ENCODE results near the gene GATM.
"Not testable (repeated sequence)": the region's sequence is repeated elsewhere in the genome, so short reads cannot be mapped to it uniquely, and the experiment has no call there.

Gene GATM

DNA sequence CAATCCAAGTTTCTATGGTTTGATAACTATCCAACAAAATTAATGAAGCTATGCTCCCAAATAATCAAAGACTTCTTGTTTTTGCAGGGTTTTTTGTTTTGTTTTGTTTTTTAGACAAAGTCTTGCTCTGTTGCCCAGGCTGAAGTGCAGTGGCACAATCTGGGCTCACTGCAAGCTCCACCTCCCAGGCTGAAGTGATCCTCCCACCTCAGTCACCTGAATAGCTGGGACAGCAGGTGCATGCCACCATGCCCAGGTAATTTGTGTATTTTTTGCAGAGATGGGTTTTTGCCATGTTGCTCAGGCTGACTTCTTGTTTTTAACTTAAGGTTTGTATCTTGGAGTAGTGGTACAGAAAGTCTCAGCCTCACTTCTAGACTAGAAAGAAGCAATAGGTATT is 11.0 kb upstream of the GATM start:
- DNase-seq (ENCODE audit: low read depth, low spot score): no peak

GRCh38 chr15:45387380-45388007 is 9.2 kb upstream of the GATM start:
- DNase-seq (ENCODE audit: low read depth, low spot score): no peak

- DNase-seq (ENCODE audit: low read depth, low spot score): no peak
Observed at GRCh38 chr15:45386974-45387373, 8.6 kb upstream of the GATM start.

DNA sequence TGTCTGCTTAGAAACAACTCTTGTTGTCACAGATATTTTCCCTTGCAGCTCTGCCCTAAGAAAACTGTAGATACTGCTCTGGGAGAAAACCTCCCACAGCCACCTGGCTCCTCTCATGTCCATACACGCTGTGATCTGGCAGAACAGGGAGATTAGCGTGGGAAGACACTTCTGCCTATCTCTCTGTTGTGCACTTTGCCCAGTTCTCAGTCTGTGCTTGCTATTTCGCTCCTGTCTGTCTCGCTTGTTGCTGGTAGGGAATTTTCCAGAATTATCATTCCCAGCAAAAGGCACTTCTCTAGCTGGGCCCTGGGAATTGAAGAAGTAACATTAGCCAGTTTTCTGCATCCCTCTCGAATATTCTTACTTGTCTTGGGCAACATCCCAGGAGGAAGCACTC is 8.1 kb upstream of the GATM start:
- DNase-seq (ENCODE audit: low read depth, low spot score): no peak

DNA sequence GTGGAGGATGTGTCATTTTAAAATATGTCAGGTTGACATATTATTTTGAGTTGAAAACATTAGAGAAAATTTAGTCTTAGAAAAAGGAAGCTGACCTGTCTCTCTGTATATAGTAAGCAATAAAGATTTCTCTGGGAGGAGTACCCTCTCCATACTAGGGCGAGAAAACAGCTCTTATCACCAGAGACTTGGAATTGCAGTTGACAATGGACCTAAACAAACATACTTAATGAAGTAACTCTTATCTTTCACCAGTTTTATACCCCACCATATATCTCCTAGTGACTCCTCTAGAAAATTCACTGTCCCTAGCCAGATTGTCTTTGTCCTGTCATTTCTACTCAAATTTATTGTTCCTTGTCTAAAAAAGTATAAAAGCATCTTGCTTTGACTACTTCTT is 7.2 kb upstream of the GATM start:
- no peak for DNase-seq (ENCODE audit: low read depth, low spot score)

GRCh38 chr15:45384700-45385099 is 6.4 kb upstream of the GATM start:
- DNase-seq (ENCODE audit: low read depth, low spot score): no peak

- DNase-seq (ENCODE audit: low read depth, low spot score): no peak
Observed at GRCh38 chr15:45378913-45379262, 544 bp upstream of the GATM start.

DNA sequence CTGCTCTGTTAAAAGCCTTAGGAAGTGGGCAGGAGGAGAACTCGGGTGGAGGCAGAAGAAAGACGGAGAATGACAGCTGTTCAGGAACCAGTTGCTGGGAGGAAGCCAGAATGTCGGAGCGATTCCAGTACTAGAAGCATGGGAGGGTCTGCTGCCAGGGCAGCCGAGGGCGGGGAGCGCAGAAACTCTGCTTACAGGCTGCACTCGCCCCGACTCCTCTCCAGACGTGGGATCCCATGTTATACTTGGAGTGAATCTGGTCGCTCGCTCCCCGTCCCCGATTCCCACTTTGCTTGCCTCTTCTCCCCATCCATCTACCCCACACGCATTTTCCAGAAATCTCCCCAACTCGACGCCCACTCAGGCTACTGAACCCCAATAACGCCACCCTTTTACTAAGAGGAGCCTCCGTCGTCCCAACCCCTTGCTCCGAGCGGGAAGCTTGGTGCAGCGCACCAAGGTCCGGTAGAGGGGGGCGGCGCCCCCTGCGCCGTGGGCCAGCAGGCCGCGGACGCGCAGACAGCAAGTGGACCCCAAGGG is 665 bp downstream of the GATM start:
- no peak for DNase-seq (ENCODE audit: low read depth, low spot score)

- DNase-seq (ENCODE audit: low read depth, low spot score): no peak
Observed at GRCh38 chr15:45376967-45377608, 1.3 kb downstream of the GATM start.

DNA sequence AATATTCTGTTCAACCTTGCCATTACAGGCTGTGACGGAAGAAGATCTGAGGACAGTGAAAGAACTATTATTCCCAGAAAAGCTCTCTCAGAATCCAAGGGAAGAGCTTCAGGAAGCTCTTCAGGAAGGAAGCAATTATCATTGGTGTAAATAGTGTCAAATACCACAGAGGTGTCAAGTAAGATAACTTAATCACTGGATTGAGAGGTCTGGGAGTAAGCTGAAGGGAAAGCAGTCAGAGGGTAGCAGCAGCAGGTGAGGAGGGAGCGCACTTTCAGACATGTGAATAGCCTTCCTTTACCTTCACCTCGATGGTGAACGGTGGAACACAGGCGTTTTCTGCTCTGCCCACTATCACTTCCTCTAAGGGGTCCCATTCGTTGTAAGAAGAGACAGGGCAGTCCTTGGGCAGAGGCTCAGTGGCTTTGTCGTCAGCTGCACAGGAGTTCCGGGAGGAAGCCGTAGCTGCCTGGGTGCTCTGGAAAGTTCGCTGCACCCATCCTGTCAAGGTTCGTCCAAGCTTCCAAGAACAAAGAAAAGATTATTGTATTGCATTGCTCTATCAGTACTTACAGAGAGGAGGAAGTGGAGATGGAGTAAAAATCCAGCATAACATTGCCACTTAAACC is 1.9 kb downstream of the GATM start:
- DNase-seq (ENCODE audit: low read depth, low spot score): no peak

- DNase-seq (ENCODE audit: low read depth, low spot score): no peak
Observed at GRCh38 chr15:45375836-45376235, 2.5 kb downstream of the GATM start.

DNA sequence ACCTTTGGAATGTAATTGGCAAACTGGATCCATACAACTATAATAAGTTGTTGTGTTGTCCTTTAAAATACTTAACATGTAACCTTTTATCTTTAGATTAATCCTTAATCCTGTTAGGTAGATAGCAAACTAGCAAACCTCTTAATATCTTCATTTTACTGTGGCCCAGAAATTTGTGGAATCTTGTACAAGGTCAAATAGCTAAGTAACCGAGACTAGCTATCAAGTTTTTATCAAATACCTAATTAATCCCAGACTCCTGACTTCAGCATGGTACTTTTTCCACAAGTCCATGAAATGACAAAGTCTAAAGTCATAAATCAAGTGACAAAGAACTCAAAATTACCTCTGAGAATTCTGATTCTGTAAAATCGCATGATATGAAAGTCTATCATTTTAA is 4.4 kb downstream of the GATM start:
- DNase-seq (ENCODE audit: low read depth, low spot score): no peak

- DNase-seq (ENCODE audit: low read depth, low spot score): no peak
Observed at GRCh38 chr15:45372041-45372995, 6.0 kb downstream of the GATM start.

- no peak for DNase-seq (ENCODE audit: low read depth, low spot score)
Observed at GRCh38 chr15:45371546-45371945, 6.8 kb downstream of the GATM start.

GRCh38 chr15:45370042-45370441 is 8.3 kb downstream of the GATM start:
- not testable (repeated sequence) for DNase-seq (ENCODE audit: low read depth, low spot score)

- DNase-seq (ENCODE audit: low read depth, low spot score): not testable (repeated sequence)
Observed at GRCh38 chr15:45367222-45367621, 11.1 kb downstream of the GATM start.

- no peak for DNase-seq (ENCODE audit: low read depth, low spot score)
Observed at GRCh38 chr15:45364271-45364670, 14.1 kb downstream of the GATM start.

GRCh38 chr15:45363801-45364200 is 14.5 kb downstream of the GATM start:
- no peak for DNase-seq (ENCODE audit: low read depth, low spot score)

DNA sequence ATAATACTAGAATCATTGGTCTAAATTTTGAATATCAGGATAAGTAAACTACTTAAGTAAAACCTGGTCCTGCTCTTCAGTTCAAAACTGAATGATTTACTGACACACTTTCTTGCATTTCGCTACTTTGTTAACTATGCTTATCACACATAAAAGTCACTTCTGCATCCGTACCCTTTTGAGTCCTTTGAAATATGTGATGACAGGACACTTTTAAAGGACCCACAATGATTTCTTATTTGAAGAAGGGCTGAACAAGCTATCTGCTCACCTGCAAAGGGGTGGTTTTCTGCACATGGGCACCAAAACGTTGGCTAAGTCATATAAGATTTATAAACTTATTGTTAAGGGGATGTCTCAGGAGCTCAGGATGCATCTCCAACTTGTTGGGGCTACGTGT is 15.0 kb downstream of the GATM start:
- no peak for DNase-seq (ENCODE audit: low read depth, low spot score)

- DNase-seq (ENCODE audit: low read depth, low spot score): no peak
Observed at GRCh38 chr15:45362419-45362818, 15.9 kb downstream of the GATM start.

DNA sequence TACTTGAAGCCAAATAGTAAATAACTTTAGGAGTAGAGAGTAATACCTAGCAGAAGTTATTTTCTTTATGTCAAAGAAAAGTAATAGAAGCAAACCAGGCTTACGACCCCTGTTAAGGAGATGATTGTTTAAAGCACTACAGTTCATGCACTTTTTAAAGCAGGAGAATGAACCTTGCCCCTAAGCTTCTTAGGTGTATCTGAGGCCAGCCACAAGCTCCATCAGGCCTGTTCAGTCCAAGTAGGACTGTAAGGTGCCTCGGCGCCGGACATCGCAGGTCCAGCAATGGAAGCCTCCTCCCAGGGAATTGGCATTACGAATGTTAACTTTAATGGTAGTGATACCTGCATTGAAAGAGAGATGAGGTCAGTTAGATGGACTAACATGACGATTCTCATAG is 16.5 kb downstream of the GATM start:
- DNase-seq (ENCODE audit: low read depth, low spot score): no peak

DNA sequence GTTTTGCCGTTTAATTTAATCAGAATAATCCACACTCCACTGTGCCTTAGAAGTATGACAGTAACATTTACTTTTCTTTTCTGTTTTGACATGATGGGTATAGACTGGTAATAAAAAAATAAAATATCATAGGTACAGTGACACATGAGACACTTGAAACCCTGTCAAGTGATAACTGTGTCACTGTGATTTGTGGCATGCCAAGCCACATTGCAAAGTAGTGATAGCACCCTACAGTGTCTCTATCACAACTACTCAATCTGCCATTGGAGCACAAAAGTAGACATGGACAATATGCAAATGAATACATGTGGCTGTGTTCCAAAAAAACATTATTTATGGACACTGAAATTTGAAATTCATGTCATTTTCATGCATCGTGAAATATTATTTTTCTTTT is 22.5 kb downstream of the GATM start:
- no peak for DNase-seq (ENCODE audit: low read depth, low spot score)

All from iPS DF 19.7 (cell line).